T-helper 2 cell treated with Interferon-gamma antibody and Interleukin-4, amounts not matched to agents 5 μg/mL and 100 μg/mL, for 36 hours (primary cell): ENCODE measurements around the gene CLDND1.

Source experiments
- DNase-seq: peaks from one replicate; pipeline ENCODE4 v3.0.0; 2021; ENCODE audit warnings: low spot score
- H3K27ac Mint-ChIP-seq: one replicate; pipeline ENCODE4 v1.8.0; 2021; ENCODE audit warnings: mild to moderate bottlenecking, mixed read lengths
- H3K27me3 Mint-ChIP-seq: one replicate; pipeline ENCODE4 v1.8.0; 2021; ENCODE audit warnings: low read depth, mixed read lengths
- H3K36me3 Mint-ChIP-seq: one replicate; pipeline ENCODE4 v1.8.0; 2021; ENCODE audit warnings: low read depth, mixed read lengths
- H3K4me1 Mint-ChIP-seq: one replicate; pipeline ENCODE4 v1.8.0; 2021; ENCODE audit warnings: low read depth, mixed read lengths
- H3K4me3 Mint-ChIP-seq: one replicate; pipeline ENCODE4 v1.8.0; 2022; ENCODE audit warnings: mild to moderate bottlenecking, moderate library complexity, mixed read lengths
- H3K9me3 Mint-ChIP-seq: one replicate; pipeline ENCODE4 v1.8.0; 2021; ENCODE audit warnings: mixed read lengths

Gene CLDND1

GRCh38 chr3:98518816-98519215 lies 3.9 kb downstream of the CLDND1 start:
- peak overlapping the region; percentile 76 for H3K27ac Mint-ChIP-seq
- peak overlapping the region; percentile 92 for H3K4me3 Mint-ChIP-seq

GRCh38 chr3:98514948-98515347 lies 7.8 kb downstream of the CLDND1 start:
- Mint-ChIP-seq H3K9me3 (no peaks in the 10 kb centered on the region), H3K36me3 (peaks cover 85% of the 10 kb centered on the region), H3K4me1 (peaks cover 65% of the 10 kb centered on the region), H3K4me3 (peak overlapping the region; percentile 20), H3K27me3 (no peaks in the 10 kb centered on the region), H3K27ac (peak overlapping the region; percentile 47)
- DNase-seq = no peak

More at GRCh38 chr3:98518816-98519215, 3.9 kb downstream of the CLDND1 start:
- H3K36me3 Mint-ChIP-seq = peaks cover 82% of the 10 kb centered on the region
- H3K27me3 Mint-ChIP-seq = no peaks in the 10 kb centered on the region
- no peak for DNase-seq
- peaks cover 60% of the 10 kb centered on the region for H3K4me1 Mint-ChIP-seq
- no peaks in the 10 kb centered on the region for H3K9me3 Mint-ChIP-seq

GRCh38 chr3:98513736-98514135 lies 9.0 kb downstream of the CLDND1 start:
- no peak for DNase-seq
- no peaks in the 10 kb centered on the region for H3K27me3 Mint-ChIP-seq
- peaks cover 63% of the 10 kb centered on the region for H3K4me1 Mint-ChIP-seq
- no peak overlapping the region for H3K4me3 Mint-ChIP-seq
- no peaks in the 10 kb centered on the region for H3K9me3 Mint-ChIP-seq
- no peak overlapping the region for H3K27ac Mint-ChIP-seq
- peaks cover 82% of the 10 kb centered on the region for H3K36me3 Mint-ChIP-seq

- H3K27ac Mint-ChIP-seq = no peak overlapping the region
- DNase-seq = no peak
- peaks cover 82% of the 10 kb centered on the region for H3K36me3 Mint-ChIP-seq
- H3K4me1 Mint-ChIP-seq = peaks cover 63% of the 10 kb centered on the region
- no peaks in the 10 kb centered on the region for H3K9me3 Mint-ChIP-seq
- H3K27me3 Mint-ChIP-seq = no peaks in the 10 kb centered on the region
- no peak overlapping the region for H3K4me3 Mint-ChIP-seq
These were observed 9.6 kb downstream of the CLDND1 start for GRCh38 chr3:98513091-98513511.

GRCh38 chr3:98512576-98512975 lies 10.1 kb downstream of the CLDND1 start:
- Mint-ChIP-seq H3K27me3 (no peaks in the 10 kb centered on the region), H3K27ac (no peak overlapping the region), H3K4me1 (peaks cover 61% of the 10 kb centered on the region), H3K9me3 (no peaks in the 10 kb centered on the region), H3K4me3 (no peak overlapping the region), H3K36me3 (peaks cover 81% of the 10 kb centered on the region)
- DNase-seq = no peak

- H3K4me1 Mint-ChIP-seq = peaks cover 33% of the 10 kb centered on the region
- no peak for DNase-seq
- peak overlapping the region; percentile 12 for H3K27ac Mint-ChIP-seq
- peaks cover 62% of the 10 kb centered on the region for H3K36me3 Mint-ChIP-seq
- H3K4me3 Mint-ChIP-seq = no peak overlapping the region
- H3K27me3 Mint-ChIP-seq = no peaks in the 10 kb centered on the region
- no peaks in the 10 kb centered on the region for H3K9me3 Mint-ChIP-seq
These were observed 14.1 kb downstream of the CLDND1 start for GRCh38 chr3:98508582-98508981.

GRCh38 chr3:98504539-98504938 lies 18.2 kb downstream of the CLDND1 start:
- no peaks in the 10 kb centered on the region for H3K27me3 Mint-ChIP-seq
- H3K36me3 Mint-ChIP-seq = peaks cover 46% of the 10 kb centered on the region
- H3K27ac Mint-ChIP-seq = no peak overlapping the region
- no peak for DNase-seq
- H3K4me1 Mint-ChIP-seq = peaks cover 24% of the 10 kb centered on the region
- H3K9me3 Mint-ChIP-seq = no peaks in the 10 kb centered on the region
- no peak overlapping the region for H3K4me3 Mint-ChIP-seq

- H3K4me3 Mint-ChIP-seq = no peak overlapping the region
- no peak overlapping the region for H3K27ac Mint-ChIP-seq
- H3K9me3 Mint-ChIP-seq = no peaks in the 10 kb centered on the region
- peaks cover 12% of the 10 kb centered on the region for H3K4me1 Mint-ChIP-seq
- H3K27me3 Mint-ChIP-seq = no peaks in the 10 kb centered on the region
- no peak for DNase-seq
- peaks cover 34% of the 10 kb centered on the region for H3K36me3 Mint-ChIP-seq
These were observed 20.7 kb downstream of the CLDND1 start for GRCh38 chr3:98501863-98502576.

GRCh38 chr3:98501270-98501669 lies 21.4 kb downstream of the CLDND1 start:
- H3K36me3 Mint-ChIP-seq = peaks cover 27% of the 10 kb centered on the region
- peak overlapping the region; percentile 66 for H3K27ac Mint-ChIP-seq
- peaks cover 12% of the 10 kb centered on the region for H3K4me1 Mint-ChIP-seq
- no peak for DNase-seq
- H3K9me3 Mint-ChIP-seq = no peaks in the 10 kb centered on the region
- H3K27me3 Mint-ChIP-seq = no peaks in the 10 kb centered on the region
- no peak overlapping the region for H3K4me3 Mint-ChIP-seq

GRCh38 chr3:98500019-98500418 lies 22.7 kb downstream of the CLDND1 start:
- Mint-ChIP-seq H3K9me3 (no peaks in the 10 kb centered on the region), H3K4me1 (peaks cover 12% of the 10 kb centered on the region), H3K27me3 (peaks cover 1% of the 10 kb centered on the region), H3K36me3 (peaks cover 22% of the 10 kb centered on the region), H3K27ac (no peak overlapping the region), H3K4me3 (no peak overlapping the region)
- DNase-seq = no peak

- Mint-ChIP-seq H3K4me3 (no peak within 1 kb of the TSS), H3K36me3 (peaks cover 16% of the 10 kb centered on the region), H3K27ac (no peak within 1 kb of the TSS), H3K27me3 (peaks cover 20% of the 10 kb centered on the region), H3K9me3 (no peaks in the 10 kb centered on the region), H3K4me1 (peaks cover 4% of the 10 kb centered on the region)
- no peak for DNase-seq
These were observed 25.3 kb downstream of the CLDND1 start, which contains the start of gene OR5K2 for GRCh38 chr3:98497381-98497780. Gene OR5K2, plus strand, starts transcription at chr3:98497681. Its CDS starts 0 bp downstream, at chr3:98497681.

GRCh38 chr3:98483626-98484025 lies 39.1 kb downstream of the CLDND1 start:
- DNase-seq = no peak
- Mint-ChIP-seq H3K9me3 (peaks cover 47% of the 10 kb centered on the region), H3K27ac (no peak overlapping the region), H3K4me3 (no peak overlapping the region), H3K36me3 (peaks cover 8% of the 10 kb centered on the region), H3K27me3 (peaks cover 14% of the 10 kb centered on the region), H3K4me1 (peaks cover 9% of the 10 kb centered on the region)

- Mint-ChIP-seq H3K9me3 (peaks cover 41% of the 10 kb centered on the region), H3K27ac (no peak overlapping the region), H3K27me3 (peaks cover 11% of the 10 kb centered on the region), H3K36me3 (peaks cover 8% of the 10 kb centered on the region), H3K4me3 (no peak overlapping the region), H3K4me1 (peaks cover 9% of the 10 kb centered on the region)
- DNase-seq = no peak
These were observed 39.8 kb downstream of the CLDND1 start for GRCh38 chr3:98482717-98483482.
